Measurements from ENCODE around the gene TP53RK. TPM values are rescaled to one million over a fixed set of nuclear protein-coding genes. Genes with fewer than 3 reads are reported as not detected.

TP53RK gene
- total RNA-seq, 1 experiment from 2014 or later, result 26.8 TPM

- DNase-seq (ENCODE audit: low read depth), result no peak
Observed at GRCh38 chr20:46640536-46641311, 48.5 kb downstream of the TP53RK start.

- no peak for DNase-seq (ENCODE audit: low read depth)
Observed at GRCh38 chr20:46640044-46640443, 49.2 kb downstream of the TP53RK start.

GRCh38 chr20:46639587-46639986 is 49.7 kb downstream of the TP53RK start:
- DNase-seq (ENCODE audit: low read depth), result no peak

- DNase-seq (ENCODE audit: low read depth), result no peak
Observed at GRCh38 chr20:46638898-46639274, 50.4 kb downstream of the TP53RK start.

GRCh38 chr20:46638134-46638897 is 50.9 kb downstream of the TP53RK start:
- no peak for DNase-seq (ENCODE audit: low read depth)

- no peak for DNase-seq (ENCODE audit: low read depth)
Observed at GRCh38 chr20:46637427-46638133, 51.7 kb downstream of the TP53RK start.

GRCh38 chr20:46637020-46637419 is 52.2 kb downstream of the TP53RK start:
- DNase-seq (ENCODE audit: low read depth), result no peak

- DNase-seq (ENCODE audit: low read depth), result no peak
Observed at GRCh38 chr20:46636514-46636913, 52.7 kb downstream of the TP53RK start.

GRCh38 chr20:46635514-46636136 is 53.6 kb downstream of the TP53RK start:
- DNase-seq (ENCODE audit: low read depth), result no peak

- no peak for DNase-seq (ENCODE audit: low read depth)
Observed at GRCh38 chr20:46634528-46634927, 54.7 kb downstream of the TP53RK start.

Other genes with a start within 250 kb of the TP53RK start
- 0.11 TPM in 1 of 2 replicates, not detected in the other for gene ZNF334, start 175.9 kb downstream of the TP53RK start, total RNA-seq (2014; rRNA removed)
- not detected in 2 replicates for gene OCSTAMP, start 138.8 kb downstream of the TP53RK start, total RNA-seq (2014; rRNA removed)
- gene SLC13A3, start 38.0 kb downstream of the TP53RK start, total RNA-seq (2014; rRNA removed), result 0.17 TPM in 1 of 2 replicates, not detected in the other
- gene SLC2A10, start 20.2 kb upstream of the TP53RK start, total RNA-seq (2014; rRNA removed), result 21.0 and 31.0 TPM in 2 replicates
- 0.11 and 0.45 TPM in 2 replicates for gene EYA2, start 205.4 kb upstream of the TP53RK start, total RNA-seq (2014; rRNA removed)